OCI-LY3 (cell line): ENCODE results near the gene TSPAN33.
"Not testable (repeated sequence)": the region's sequence is repeated elsewhere in the genome, so short reads cannot be mapped to it uniquely, and the experiment has no call there.

Experiments used
- EZH2phosphoT487 ChIP-seq: fragments of 200-600 bp; shearing (Covaris generic); IDR thresholded peaks from 2 replicates; pipeline ENCODE4 v1.6.1; 2018; ENCODE audit warnings: antibody characterized with exemption, mixed run types, low read depth
- TF ChIP-seq, protein P1 (sequence below): fragments of 200-600, 300-600 bp; sonication (generic); IDR thresholded peaks from 2 replicates; pipeline ENCODE4 v1.5.1; 2014; ENCODE audit warnings: antibody characterized with exemption, low read length, low read depth

DNA sequence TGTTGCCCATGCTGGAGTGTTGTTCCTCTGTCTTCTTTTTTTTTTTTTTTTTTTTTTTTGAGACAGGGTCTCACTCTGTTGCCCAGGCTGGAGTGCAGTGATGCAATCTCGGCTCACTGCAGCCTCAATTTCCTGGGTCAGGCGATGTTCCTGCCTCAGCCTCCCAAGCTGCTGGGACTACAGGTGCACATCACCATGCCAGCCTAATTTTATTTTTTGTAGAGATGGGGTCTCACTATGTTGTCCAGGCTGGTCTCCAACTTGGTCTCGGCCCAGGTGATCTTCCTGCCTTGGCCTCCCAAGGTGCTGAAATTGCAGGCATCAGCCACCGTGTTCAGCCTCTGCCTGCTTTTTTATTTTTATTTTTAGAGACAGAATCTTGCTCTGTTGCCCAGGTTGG, 74.7 kb downstream of the TSPAN33 start:
- TF ChIP-seq, protein P1, sequence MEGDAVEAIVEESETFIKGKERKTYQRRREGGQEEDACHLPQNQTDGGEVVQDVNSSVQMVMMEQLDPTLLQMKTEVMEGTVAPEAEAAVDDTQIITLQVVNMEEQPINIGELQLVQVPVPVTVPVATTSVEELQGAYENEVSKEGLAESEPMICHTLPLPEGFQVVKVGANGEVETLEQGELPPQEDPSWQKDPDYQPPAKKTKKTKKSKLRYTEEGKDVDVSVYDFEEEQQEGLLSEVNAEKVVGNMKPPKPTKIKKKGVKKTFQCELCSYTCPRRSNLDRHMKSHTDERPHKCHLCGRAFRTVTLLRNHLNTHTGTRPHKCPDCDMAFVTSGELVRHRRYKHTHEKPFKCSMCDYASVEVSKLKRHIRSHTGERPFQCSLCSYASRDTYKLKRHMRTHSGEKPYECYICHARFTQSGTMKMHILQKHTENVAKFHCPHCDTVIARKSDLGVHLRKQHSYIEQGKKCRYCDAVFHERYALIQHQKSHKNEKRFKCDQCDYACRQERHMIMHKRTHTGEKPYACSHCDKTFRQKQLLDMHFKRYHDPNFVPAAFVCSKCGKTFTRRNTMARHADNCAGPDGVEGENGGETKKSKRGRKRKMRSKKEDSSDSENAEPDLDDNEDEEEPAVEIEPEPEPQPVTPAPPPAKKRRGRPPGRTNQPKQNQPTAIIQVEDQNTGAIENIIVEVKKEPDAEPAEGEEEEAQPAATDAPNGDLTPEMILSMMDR, result not testable (repeated sequence)
- not testable (repeated sequence) for TF ChIP-seq EZH2phosphoT487
